Smooth muscle cell of bladder (primary cell): ENCODE results near the gene SDHAF2. TPM values are rescaled to one million over a fixed set of nuclear protein-coding genes. Genes with fewer than 3 reads are reported as not detected.

Experiments used
- total RNA-seq: library from RNA; depleted of rRNA; stranded (reverse); fragments of >200 nt; gene quantifications from 2 replicates; pipeline ENCODE4 v1.2.3, GENCODE V29; 2014

The SDHAF2 gene
- total RNA-seq, result 41.0 and 47.0 TPM in 2 replicates

DNA sequence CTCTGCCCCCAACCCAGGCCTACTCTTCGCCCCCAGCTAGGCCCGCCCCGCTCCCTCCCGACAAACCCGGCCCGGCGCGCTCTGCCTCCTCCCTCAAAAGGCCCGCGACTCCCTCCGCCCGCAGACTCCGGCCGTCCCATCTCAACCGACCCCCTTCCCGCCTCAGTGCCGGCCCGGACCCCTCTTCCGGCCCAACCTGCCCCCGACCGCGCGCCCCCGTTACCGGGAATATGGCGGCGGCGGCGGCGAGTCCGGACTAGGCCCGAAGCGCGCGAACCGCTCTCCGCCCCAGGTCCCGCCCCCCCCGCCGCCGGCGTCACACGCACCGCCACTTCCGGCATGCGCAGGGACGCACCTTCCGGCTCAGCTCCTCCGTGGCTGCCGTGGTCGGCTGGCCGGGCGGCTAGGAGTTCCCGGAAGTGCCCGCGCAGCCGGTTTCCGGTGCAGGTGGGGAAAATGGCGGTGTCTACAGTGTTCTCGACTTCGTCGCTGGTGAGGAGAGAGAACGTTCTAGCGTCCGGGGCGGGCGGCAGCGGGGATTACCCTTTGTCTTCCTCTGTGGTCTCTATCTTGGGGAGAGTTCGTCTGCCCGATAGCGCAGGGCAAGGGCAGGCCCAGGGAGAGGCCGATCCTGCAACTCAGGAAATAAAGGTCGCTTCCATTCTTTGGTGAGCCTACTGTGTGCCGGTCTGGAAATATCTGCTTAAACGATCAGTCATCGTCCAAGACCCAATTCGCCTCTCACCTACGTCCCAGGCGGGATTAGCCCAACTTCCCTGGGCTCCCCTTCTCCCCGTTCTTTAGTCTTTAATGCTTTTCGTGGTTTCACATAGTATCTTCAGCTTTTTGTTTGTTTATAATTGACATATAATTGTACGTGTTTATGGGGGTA, at the start of gene SDHAF2, which contains the start of gene CPSF7:
SDHAF2 (plus strand) TSS at position 434 of the 892 bp plus-strand sequence; CDS start at position 457, 23 bp downstream.
CPSF7 (minus strand) TSS at position 285 of the 892 bp plus-strand sequence. CDS start 740 bp downstream, outside the sequence.

Other genes starting within 250 kb of the SDHAF2 start
- 0.57 TPM in 1 of 2 replicates, not detected in the other for gene PGA3, start 226.6 kb upstream of the SDHAF2 start, total RNA-seq
- gene PGA4, start 207.8 kb upstream of the SDHAF2 start, total RNA-seq, result not detected in 2 replicates
- not detected in 2 replicates for gene PGA5, start 188.9 kb upstream of the SDHAF2 start, total RNA-seq
- 0.85 and 1.7 TPM in 2 replicates for gene VWCE, start 134.8 kb upstream of the SDHAF2 start, total RNA-seq
- 374 and 408 TPM in 2 replicates for gene DDB1, start 97.0 kb upstream of the SDHAF2 start, total RNA-seq
- 16.0 and 20.1 TPM in 2 replicates for gene TKFC, start 96.9 kb upstream of the SDHAF2 start, total RNA-seq
- gene CYB561A3, start 68.2 kb upstream of the SDHAF2 start, total RNA-seq, result 89.6 and 101 TPM in 2 replicates
- 14.8 and 19.7 TPM in 2 replicates for gene TMEM138, start 67.8 kb upstream of the SDHAF2 start, total RNA-seq
- 8.8 and 9.9 TPM in 2 replicates for gene TMEM216, start 37.5 kb upstream of the SDHAF2 start, total RNA-seq
- gene CPSF7, start 149 bp upstream of the SDHAF2 start, total RNA-seq, result 8.1 and 10.3 TPM in 2 replicates
- not detected in 2 replicates for gene LRRC10B, start 78.6 kb downstream of the SDHAF2 start, total RNA-seq
- gene SYT7, start 151.0 kb downstream of the SDHAF2 start, total RNA-seq, result 0.74 and 1.4 TPM in 2 replicates